GM23338 (cell line): ENCODE measurements around the gene C6. TPM values are rescaled to one million over a fixed set of nuclear protein-coding genes. Genes with fewer than 3 reads are reported as not detected.

Experiments
- ATAC-seq: fragments of 200-7000 bp; cut with Tn5 transposase; 3 replicates; pipeline ENCODE4 v1.9.1; 2020
- DNase-seq: peaks from one replicate; pipeline ENCODE4 v3.0.0-alpha.2; 2015; ENCODE audit warnings: low spot score
- H2AFZ ChIP-seq: fragments of 200-600 bp; sonication (generic); 2 replicates; pipeline ENCODE4 v1.8.0; 2016; ENCODE audit warnings: antibody characterized with exemption, mild to moderate bottlenecking, moderate library complexity
- H3F3A ChIP-seq: fragments of 200-600 bp; sonication (generic); replicated peaks from 2 replicates; pipeline ENCODE4 v1.8.0; 2017; ENCODE audit warnings: antibody characterized with exemption, mixed run types, low read depth
- H3K27ac ChIP-seq: fragments of 200-600 bp; sonication (generic); 2 replicates; pipeline ENCODE4 v1.6.1; 2016; ENCODE audit warnings: low read depth
- H3K27me3 ChIP-seq: fragments of 200-600 bp; sonication (generic); 2 replicates; pipeline ENCODE4 v1.8.0; 2016; ENCODE audit warnings: mild to moderate bottlenecking, mixed run types, moderate library complexity; ENCODE audit not compliant: insufficient read depth
- H3K36me3 ChIP-seq: fragments of 200-600 bp; sonication (generic); 2 replicates; pipeline ENCODE4 v1.8.0; 2016; ENCODE audit warnings: mild to moderate bottlenecking; ENCODE audit not compliant: insufficient read depth
- H3K4me1 ChIP-seq: fragments of 200-600 bp; sonication (generic); 2 replicates; pipeline ENCODE4 v1.8.0; 2016; ENCODE audit warnings: mild to moderate bottlenecking, moderate library complexity; ENCODE audit not compliant: insufficient read depth
- H3K4me2 ChIP-seq: fragments of 200-600 bp; sonication (generic); 2 replicates; pipeline ENCODE4 v1.7.1; 2017; ENCODE audit warnings: mixed run types
- H3K4me3 ChIP-seq: fragments of 200-600 bp; sonication (generic); 2 replicates; pipeline ENCODE4 v1.6.1; 2016; ENCODE audit warnings: mixed run types
- H3K79me2 ChIP-seq: fragments of 200-600 bp; sonication (generic); replicated peaks from 2 replicates; pipeline ENCODE4 v1.8.0; 2017; ENCODE audit warnings: mild to moderate bottlenecking; ENCODE audit not compliant: insufficient read depth
- H3K9me2 ChIP-seq: fragments of 200-600 bp; sonication (generic); 2 replicates; pipeline ENCODE4 v1.8.0; 2017; ENCODE audit not compliant: insufficient read depth
- H4K20me1 ChIP-seq: fragments of 200-600 bp; sonication (generic); replicated peaks from 2 replicates; pipeline ENCODE4 v1.8.0; 2017; ENCODE audit warnings: mild to moderate bottlenecking; ENCODE audit not compliant: insufficient read depth
- H3K27ac Mint-ChIP-seq: 2 replicates; pipeline ENCODE4 v1.8.0; 2020; ENCODE audit warnings: inconsistent platforms, mild to moderate bottlenecking, moderate library complexity, mixed read lengths
- H3K27me3 Mint-ChIP-seq: 3 replicates; pipeline ENCODE4 v1.8.0; 2022; ENCODE audit warnings: low read depth, mild to moderate bottlenecking, moderate library complexity, mixed read lengths, inconsistent platforms; ENCODE audit not compliant: insufficient read depth, poor library complexity
- H3K36me3 Mint-ChIP-seq: 3 replicates; pipeline ENCODE4 v1.8.0; 2021; ENCODE audit warnings: low read depth, mild to moderate bottlenecking, inconsistent platforms, moderate library complexity, mixed read lengths
- H3K4me1 Mint-ChIP-seq: 3 replicates; pipeline ENCODE4 v1.8.0; 2020; ENCODE audit warnings: mild to moderate bottlenecking, inconsistent platforms, mixed read lengths
- H3K4me3 Mint-ChIP-seq: 3 replicates; pipeline ENCODE4 v1.8.0; 2021; ENCODE audit warnings: moderate library complexity, mild to moderate bottlenecking, inconsistent platforms, mixed read lengths
- H3K9me3 Mint-ChIP-seq: 3 replicates; pipeline ENCODE4 v1.8.0; 2020; ENCODE audit warnings: moderate library complexity, mild to moderate bottlenecking, inconsistent platforms, mixed read lengths
- EZH2 ChIP-seq: fragments of 200-600 bp; sonication (generic); IDR thresholded peaks from one replicate; pipeline ENCODE4 v1.8.0; 2017; ENCODE audit warnings: antibody characterized with exemption, mild to moderate bottlenecking, low read depth; ENCODE audit not compliant: unreplicated experiment
- EZH2phosphoT487 ChIP-seq: fragments of 200-600 bp; sonication (generic); IDR thresholded peaks from one replicate; pipeline ENCODE4 v1.8.1; 2018; ENCODE audit warnings: antibody characterized with exemption; ENCODE audit not compliant: unreplicated experiment
- NANOG ChIP-seq: IDR thresholded peaks from 2 replicates; pipeline ENCODE4 v1.6.1; 2016; ENCODE audit warnings: antibody characterized with exemption, borderline replicate concordance
- POLR2AphosphoS5 ChIP-seq: IDR thresholded peaks from 2 replicates; pipeline ENCODE4 v1.6.1; 2016; ENCODE audit warnings: antibody characterized with exemption, low read depth
- STAT1 ChIP-seq: IDR thresholded peaks from one replicate; pipeline ENCODE4 v1.6.1; 2016; ENCODE audit warnings: antibody characterized with exemption; ENCODE audit not compliant: unreplicated experiment
- ZNF331 ChIP-seq: fragments of 250-450 bp; sonication (Bioruptor Pico); IDR thresholded peaks from 2 replicates; pipeline ENCODE4 v1.5.0; 2020; ENCODE audit warnings: low read depth, mild to moderate bottlenecking, moderate library complexity
- polyA plus RNA-seq: library from polyadenylated mRNA; unstranded; fragments of >200 nt; fragmentation: Nextera tagmentation; extraction: Ambion mirVana; gene quantifications from 2 replicates; pipeline ENCODE4 v1.2.1, GENCODE V29; 2016
- total RNA-seq: library from RNA; depleted of rRNA; stranded (reverse); fragments of >200 nt; shearing (Covaris generic); gene quantifications from 2 replicates; pipeline ENCODE4 v1.2.3, GENCODE V29; 2014
- TF ChIP-seq, protein P1 (sequence below): fragments of 250-450 bp; sonication (Bioruptor Pico); IDR thresholded peaks from 2 replicates; pipeline ENCODE4 v1.5.0; 2020; ENCODE audit warnings: mild to moderate bottlenecking, moderate library complexity

C6 gene
- total and polyA plus RNA-seq, 2 experiments from 2014 or later, result not detected

DNA sequence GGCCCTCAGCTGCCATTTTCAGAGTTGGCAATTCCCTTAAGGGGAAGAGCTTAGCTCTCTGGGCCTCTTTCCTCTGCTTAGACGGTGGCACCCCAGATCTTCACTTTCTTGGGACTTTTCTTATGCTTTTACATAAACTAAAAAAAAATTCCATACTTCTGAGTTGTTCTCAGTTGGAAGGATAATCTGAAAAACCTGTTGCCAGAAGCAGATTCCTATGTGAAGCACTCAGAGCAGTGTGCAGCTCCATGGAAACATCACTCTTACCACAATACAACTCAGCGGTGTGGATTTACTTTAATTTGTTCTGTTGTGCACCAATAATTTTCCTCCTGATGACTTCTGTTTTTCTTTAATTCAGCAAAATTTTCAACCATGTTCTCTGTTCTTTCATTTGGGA, 98.1 kb downstream of the C6 start (continued):
- TF ChIP-seq, protein P1, sequence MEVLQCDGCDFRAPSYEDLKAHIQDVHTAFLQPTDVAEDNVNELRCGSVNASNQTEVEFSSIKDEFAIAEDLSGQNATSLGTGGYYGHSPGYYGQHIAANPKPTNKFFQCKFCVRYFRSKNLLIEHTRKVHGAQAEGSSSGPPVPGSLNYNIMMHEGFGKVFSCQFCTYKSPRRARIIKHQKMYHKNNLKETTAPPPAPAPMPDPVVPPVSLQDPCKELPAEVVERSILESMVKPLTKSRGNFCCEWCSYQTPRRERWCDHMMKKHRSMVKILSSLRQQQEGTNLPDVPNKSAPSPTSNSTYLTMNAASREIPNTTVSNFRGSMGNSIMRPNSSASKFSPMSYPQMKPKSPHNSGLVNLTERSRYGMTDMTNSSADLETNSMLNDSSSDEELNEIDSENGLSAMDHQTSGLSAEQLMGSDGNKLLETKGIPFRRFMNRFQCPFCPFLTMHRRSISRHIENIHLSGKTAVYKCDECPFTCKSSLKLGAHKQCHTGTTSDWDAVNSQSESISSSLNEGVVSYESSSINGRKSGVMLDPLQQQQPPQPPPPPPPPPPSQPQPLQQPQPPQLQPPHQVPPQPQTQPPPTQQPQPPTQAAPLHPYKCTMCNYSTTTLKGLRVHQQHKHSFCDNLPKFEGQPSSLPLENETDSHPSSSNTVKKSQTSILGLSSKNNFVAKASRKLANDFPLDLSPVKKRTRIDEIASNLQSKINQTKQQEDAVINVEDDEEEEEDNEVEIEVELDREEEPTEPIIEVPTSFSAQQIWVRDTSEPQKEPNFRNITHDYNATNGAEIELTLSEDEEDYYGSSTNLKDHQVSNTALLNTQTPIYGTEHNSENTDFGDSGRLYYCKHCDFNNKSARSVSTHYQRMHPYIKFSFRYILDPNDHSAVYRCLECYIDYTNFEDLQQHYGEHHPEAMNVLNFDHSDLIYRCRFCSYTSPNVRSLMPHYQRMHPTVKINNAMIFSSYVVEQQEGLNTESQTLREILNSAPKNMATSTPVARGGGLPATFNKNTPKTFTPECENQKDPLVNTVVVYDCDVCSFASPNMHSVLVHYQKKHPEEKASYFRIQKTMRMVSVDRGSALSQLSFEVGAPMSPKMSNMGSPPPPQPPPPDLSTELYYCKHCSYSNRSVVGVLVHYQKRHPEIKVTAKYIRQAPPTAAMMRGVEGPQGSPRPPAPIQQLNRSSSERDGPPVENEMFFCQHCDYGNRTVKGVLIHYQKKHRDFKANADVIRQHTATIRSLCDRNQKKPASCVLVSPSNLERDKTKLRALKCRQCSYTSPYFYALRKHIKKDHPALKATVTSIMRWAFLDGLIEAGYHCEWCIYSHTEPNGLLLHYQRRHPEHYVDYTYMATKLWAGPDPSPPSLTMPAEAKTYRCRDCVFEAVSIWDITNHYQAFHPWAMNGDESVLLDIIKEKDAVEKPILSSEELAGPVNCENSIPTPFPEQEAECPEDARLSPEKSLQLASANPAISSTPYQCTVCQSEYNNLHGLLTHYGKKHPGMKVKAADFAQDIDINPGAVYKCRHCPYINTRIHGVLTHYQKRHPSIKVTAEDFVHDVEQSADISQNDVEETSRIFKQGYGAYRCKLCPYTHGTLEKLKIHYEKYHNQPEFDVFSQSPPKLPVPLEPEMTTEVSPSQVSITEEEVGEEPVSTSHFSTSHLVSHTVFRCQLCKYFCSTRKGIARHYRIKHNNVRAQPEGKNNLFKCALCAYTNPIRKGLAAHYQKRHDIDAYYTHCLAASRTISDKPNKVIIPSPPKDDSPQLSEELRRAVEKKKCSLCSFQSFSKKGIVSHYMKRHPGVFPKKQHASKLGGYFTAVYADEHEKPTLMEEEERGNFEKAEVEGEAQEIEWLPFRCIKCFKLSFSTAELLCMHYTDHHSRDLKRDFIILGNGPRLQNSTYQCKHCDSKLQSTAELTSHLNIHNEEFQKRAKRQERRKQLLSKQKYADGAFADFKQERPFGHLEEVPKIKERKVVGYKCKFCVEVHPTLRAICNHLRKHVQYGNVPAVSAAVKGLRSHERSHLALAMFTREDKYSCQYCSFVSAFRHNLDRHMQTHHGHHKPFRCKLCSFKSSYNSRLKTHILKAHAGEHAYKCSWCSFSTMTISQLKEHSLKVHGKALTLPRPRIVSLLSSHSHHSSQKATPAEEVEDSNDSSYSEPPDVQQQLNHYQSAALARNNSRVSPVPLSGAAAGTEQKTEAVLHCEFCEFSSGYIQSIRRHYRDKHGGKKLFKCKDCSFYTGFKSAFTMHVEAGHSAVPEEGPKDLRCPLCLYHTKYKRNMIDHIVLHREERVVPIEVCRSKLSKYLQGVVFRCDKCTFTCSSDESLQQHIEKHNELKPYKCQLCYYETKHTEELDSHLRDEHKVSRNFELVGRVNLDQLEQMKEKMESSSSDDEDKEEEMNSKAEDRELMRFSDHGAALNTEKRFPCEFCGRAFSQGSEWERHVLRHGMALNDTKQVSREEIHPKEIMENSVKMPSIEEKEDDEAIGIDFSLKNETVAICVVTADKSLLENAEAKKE, result no peak
- TF ChIP-seq ZNF331 (CRISPR knock-in tag) (no peak), POLR2AphosphoS5 (no peak), EZH2 (no peak)

DNA sequence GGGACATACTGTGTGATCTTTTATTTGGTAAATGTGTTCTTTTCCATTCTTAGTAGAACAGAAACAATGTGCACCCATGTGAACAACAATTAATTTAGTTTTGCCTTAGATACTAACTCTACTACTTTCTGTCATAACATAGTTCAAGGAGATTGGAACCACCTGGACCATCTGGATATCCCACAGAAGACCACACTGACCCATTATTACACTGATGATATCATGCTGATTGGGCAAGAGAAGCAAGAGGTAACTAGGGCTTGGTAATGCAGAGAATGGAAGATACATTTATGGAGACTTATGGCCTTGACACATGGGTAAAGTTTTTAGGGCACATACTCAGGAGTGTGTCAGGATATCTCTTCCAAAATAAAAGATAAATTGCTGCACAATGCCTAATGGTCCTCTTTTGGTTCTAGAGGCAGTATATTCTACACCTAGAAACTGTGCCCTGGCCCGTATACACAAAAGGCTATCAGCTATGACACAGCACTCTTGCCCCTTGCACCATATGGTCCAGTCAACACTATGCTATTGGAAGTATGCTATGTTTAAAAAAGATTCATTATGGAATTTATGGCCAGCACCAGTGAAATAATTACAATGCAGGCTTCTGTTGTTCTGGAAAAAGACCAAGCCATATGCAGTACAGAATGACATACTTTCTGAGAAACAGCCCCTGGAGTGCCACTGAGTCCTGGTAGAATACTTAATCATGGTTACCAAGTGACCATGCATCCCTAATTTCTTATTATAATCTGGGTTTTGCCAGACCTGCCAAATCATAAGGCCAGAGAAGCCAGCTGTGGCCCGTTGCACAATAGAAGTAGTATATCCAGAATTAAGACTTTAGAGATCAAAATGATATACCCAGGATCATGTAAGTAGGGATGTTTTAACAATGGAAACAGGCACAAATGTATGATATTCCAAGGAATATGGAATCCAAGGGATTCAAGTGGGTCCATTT, 100.6 kb downstream of the C6 start:
- H3K4me1 Mint-ChIP-seq, result no peaks in the 10 kb centered on the region
- H3K27ac Mint-ChIP-seq, result no peak overlapping the region
- Histone ChIP-seq H3K4me1 (no peaks in the 10 kb centered on the region), H2AFZ (no peak overlapping the region), H4K20me1 (no peaks in the 10 kb centered on the region), H3K4me2 (no peak overlapping the region), H3F3A (no peaks in the 10 kb centered on the region), H3K27ac (no peak overlapping the region), H3K9me2 (no peaks in the 10 kb centered on the region), H3K27me3 (no peaks in the 10 kb centered on the region), H3K4me3 (no peak overlapping the region), H3K79me2 (no peaks in the 10 kb centered on the region), H3K36me3 (no peaks in the 10 kb centered on the region)
- H3K9me3 Mint-ChIP-seq, result no peaks in the 10 kb centered on the region
- H3K4me3 Mint-ChIP-seq, result no peak overlapping the region
- no peaks in the 10 kb centered on the region for H3K27me3 Mint-ChIP-seq
- no peaks in the 10 kb centered on the region for H3K36me3 Mint-ChIP-seq
- DNase-seq (no peak), ATAC-seq (no peak)
- TF ChIP-seq STAT1 (no peak), POLR2AphosphoS5 (no peak), EZH2phosphoT487 (no peak), ZNF331 (CRISPR knock-in tag) (no peak), EZH2 (no peak), NANOG (no peak)
- TF ChIP-seq, protein P1, result no peak
